Neural crest cell (in vitro differentiated cells): ENCODE data around the gene ASNSD1. TPM values are rescaled to one million over a fixed set of nuclear protein-coding genes. Genes with fewer than 3 reads are reported as not detected.
"Not testable (repeated sequence)": the region's sequence is repeated elsewhere in the genome, so short reads cannot be mapped to it uniquely, and the experiment has no call there.

Source experiments
- DNase-seq: peaks from one replicate; pipeline ENCODE4 v3.0.0; 2021; ENCODE audit warnings: low read depth, mixed read lengths, low spot score
- H3K27ac Mint-ChIP-seq: one replicate; pipeline ENCODE4 v1.8.0; 2021; ENCODE audit warnings: mild to moderate bottlenecking, mixed read lengths; ENCODE audit not compliant: unreplicated experiment
- H3K27me3 Mint-ChIP-seq: 2 replicates; pipeline ENCODE4 v1.8.0; 2021; ENCODE audit warnings: low read depth, mild to moderate bottlenecking, mixed read lengths
- H3K36me3 Mint-ChIP-seq: 2 replicates; pipeline ENCODE4 v1.8.0; 2021; ENCODE audit warnings: low read depth, mild to moderate bottlenecking, mixed read lengths
- H3K4me1 Mint-ChIP-seq: 2 replicates; pipeline ENCODE4 v1.8.0; 2021; ENCODE audit warnings: mixed read lengths
- H3K4me3 Mint-ChIP-seq: one replicate; pipeline ENCODE4 v1.8.0; 2021; ENCODE audit warnings: mild to moderate bottlenecking, mixed read lengths
- H3K9me3 Mint-ChIP-seq: 2 replicates; pipeline ENCODE4 v1.8.0; 2021; ENCODE audit warnings: mixed read lengths
- CTCF ChIP-seq: fragments of 200-600 bp; sonication (generic); conservative IDR thresholded peaks from 2 replicates; pipeline ENCODE4 v1.5.0; 2021; ENCODE audit warnings: antibody characterized with exemption, mild to moderate bottlenecking
- total RNA-seq: library from RNA; stranded (reverse); gene quantifications from 2 replicates; pipeline ENCODE4 v1.2.1, GENCODE V29; 2021

ASNSD1 gene
- total RNA-seq, 1 donor from 2014 or later = 46.8 TPM

GRCh38 chr2:189659734-189660133 lies 1.5 kb upstream of the ASNSD1 start:
- Mint-ChIP-seq H3K27me3 (peaks cover 10% of the 10 kb centered on the region), H3K9me3 (no peaks in the 10 kb centered on the region), H3K27ac (no peak overlapping the region), H3K4me3 (no peak overlapping the region), H3K36me3 (no peaks in the 10 kb centered on the region), H3K4me1 (peaks cover 12% of the 10 kb centered on the region)
- DNase-seq = no peak
- no peak for TF ChIP-seq CTCF

GRCh38 chr2:189660803-189661147 lies 484 bp upstream of the ASNSD1 start:
- Mint-ChIP-seq H3K27me3 (peaks cover 10% of the 10 kb centered on the region), H3K27ac (no peak overlapping the region), H3K36me3 (no peaks in the 10 kb centered on the region), H3K4me3 (no peak overlapping the region), H3K4me1 (peaks cover 12% of the 10 kb centered on the region), H3K9me3 (no peaks in the 10 kb centered on the region)
- TF ChIP-seq CTCF = no peak
- DNase-seq = no peak

GRCh38 chr2:189661957-189662321 lies 680 bp downstream of the ASNSD1 start:
- no peaks in the 10 kb centered on the region for H3K9me3 Mint-ChIP-seq
- H3K27ac Mint-ChIP-seq = no peak overlapping the region
- TF ChIP-seq CTCF = no peak
- no peak for DNase-seq
- H3K27me3 Mint-ChIP-seq = peaks cover 10% of the 10 kb centered on the region
- no peak overlapping the region for H3K4me3 Mint-ChIP-seq
- H3K4me1 Mint-ChIP-seq = peaks cover 12% of the 10 kb centered on the region
- H3K36me3 Mint-ChIP-seq = peaks cover 5% of the 10 kb centered on the region

GRCh38 chr2:189662669-189663226 lies 1.5 kb downstream of the ASNSD1 start:
- no peak for DNase-seq
- no peak overlapping the region for H3K27ac Mint-ChIP-seq
- peaks cover 5% of the 10 kb centered on the region for H3K36me3 Mint-ChIP-seq
- peaks cover 10% of the 10 kb centered on the region for H3K27me3 Mint-ChIP-seq
- H3K4me3 Mint-ChIP-seq = no peak overlapping the region
- H3K9me3 Mint-ChIP-seq = no peaks in the 10 kb centered on the region
- no peak for TF ChIP-seq CTCF
- peaks cover 12% of the 10 kb centered on the region for H3K4me1 Mint-ChIP-seq

- not testable (repeated sequence) for H3K27ac Mint-ChIP-seq, DNase-seq, H3K36me3 Mint-ChIP-seq, H3K27me3 Mint-ChIP-seq, H3K9me3 Mint-ChIP-seq
- Mint-ChIP-seq H3K4me1 (peaks cover 12% of the 10 kb centered on the region), H3K4me3 (peak overlapping the region; percentile 82)
Observed at GRCh38 chr2:189663319-189663718, 2.1 kb downstream of the ASNSD1 start.

- Mint-ChIP-seq H3K4me1 (peaks cover 13% of the 10 kb centered on the region), H3K4me3 (no peak overlapping the region), H3K9me3 (no peaks in the 10 kb centered on the region), H3K27ac (no peak overlapping the region), H3K27me3 (no peaks in the 10 kb centered on the region), H3K36me3 (peaks cover 9% of the 10 kb centered on the region)
- no peak for TF ChIP-seq CTCF
- DNase-seq = no peak
Observed at GRCh38 chr2:189669913-189670312, 8.7 kb downstream of the ASNSD1 start.
